Tibial artery (tissue), 4 donors: ENCODE results near the gene CAND2.

ENCODE experiments used
- DNase-seq, 2 donors: peaks; one replicate each; pipeline ENCODE4 v3.0.0-alpha.2; 2019
- H3K27ac ChIP-seq, 2 donors: fragments of 200-600 bp; sonication (generic) in 1 of 2; 1 replicate in 1 of 2; 2 replicates in 1 of 2; pipeline ENCODE4 v1.5.1; 2018 to 2019; ENCODE audit warnings: mild to moderate bottlenecking in 1 of 2
- H3K27me3 ChIP-seq, 2 donors: fragments of 200-600 bp; sonication (generic) in 1 of 2; one replicate each; pipeline versions ENCODE4 v1.5.1 to v1.6.0; 2016 to 2019
- H3K36me3 ChIP-seq, 3 donors: fragments of 200-600 bp; sonication (generic) in 2 of 3; one replicate each; pipeline ENCODE4 v1.5.1; 2016 to 2019; ENCODE audit warnings: mild to moderate bottlenecking in 2 of 3
- H3K4me1 ChIP-seq, 4 donors: fragments of 200-600 bp; sonication (generic) in 2 of 4; 1 replicate in 3 of 4; 2 replicates in 1 of 4; pipeline ENCODE4 v1.5.1; 2016 to 2019
- H3K4me3 ChIP-seq, 2 donors: fragments of 200-600 bp; sonication (generic) in 1 of 2; 1 replicate in 1 of 2; 2 replicates in 1 of 2; pipeline ENCODE4 v1.5.1; 2018 to 2019; ENCODE audit warnings: mild to moderate bottlenecking in 2 of 2
- H3K9me3 ChIP-seq, 3 donors: fragments of 200-600 bp; sonication (generic) in 1 of 3; one replicate each; pipeline ENCODE4 v1.5.1; 2016 to 2019
- CTCF ChIP-seq, 2 experiments: fragments of 200-600 bp in 1 of 2; fragments of 450-650 bp in 1 of 2; IDR thresholded peaks; one replicate each; pipeline ENCODE4 v1.5.1; 2017 to 2019; ENCODE audit warnings: antibody characterized with exemption in 2 of 2, mild to moderate bottlenecking in 1 of 2, moderate library complexity in 1 of 2
- intact Hi-C: fragments of 100-400 bp; cut with DNase I; formaldehyde crosslinking; loops from one replicate; pipeline ENCODE4 v1.15.0; 2023; ENCODE audit warnings: low total_unique reads

Gene CAND2

GRCh38 chr3:12764171-12764776 lies 32.2 kb upstream of the CAND2 start:
- Histone ChIP-seq H3K9me3 (no peaks in the 10 kb centered on the region), H3K27ac (no peak overlapping the region), H3K36me3 (no peaks in the 10 kb centered on the region), H3K4me1 (no peaks in the 10 kb centered on the region), H3K27me3 (no peaks in the 10 kb centered on the region), H3K4me3 (no peak overlapping the region)
- intact Hi-C loops: no loop called here
- no peak for TF ChIP-seq CTCF (IDR thresholded peaks at IDR 0.05)
- DNase-seq: no peak

GRCh38 chr3:12766541-12766940 lies 29.9 kb upstream of the CAND2 start:
- H3K4me1 ChIP-seq: no peaks in the 10 kb centered on the region
- H3K9me3 ChIP-seq: no peaks in the 10 kb centered on the region
- H3K27ac ChIP-seq: no peak overlapping the region
- TF ChIP-seq CTCF (IDR thresholded peaks at IDR 0.05): no peak
- no peaks in the 10 kb centered on the region for H3K27me3 ChIP-seq
- no peaks in the 10 kb centered on the region for H3K36me3 ChIP-seq
- intact Hi-C loops: no loop called here
- H3K4me3 ChIP-seq: no peak overlapping the region
- DNase-seq: no peak

- intact Hi-C loops: no loop called here
Observed at GRCh38 chr3:12768579-12769527, 27.6 kb upstream of the CAND2 start.

DNA sequence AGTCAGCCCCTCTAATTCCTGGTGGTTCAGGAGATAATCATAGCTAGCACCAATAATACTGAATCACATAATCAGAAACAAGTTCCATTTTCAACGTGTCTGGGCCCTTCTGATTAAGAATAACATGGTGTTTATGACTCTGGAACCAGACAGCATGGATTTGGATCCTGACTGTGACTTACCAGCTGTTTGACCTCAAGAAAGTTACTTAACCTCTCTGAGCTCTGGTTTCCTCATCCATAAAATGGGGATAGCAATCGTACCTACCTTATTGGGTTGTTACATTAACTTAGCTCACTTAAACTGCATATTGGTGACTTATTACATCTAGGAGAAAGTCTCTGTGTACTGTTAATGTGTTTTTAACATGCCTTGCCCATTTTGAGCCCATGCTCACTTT lies 26.7 kb upstream of the CAND2 start:
- H3K36me3 ChIP-seq: no peaks in the 10 kb centered on the region
- intact Hi-C loops: no loop called here
- H3K27me3 ChIP-seq: no peaks in the 10 kb centered on the region
- no peak for TF ChIP-seq CTCF (IDR thresholded peaks at IDR 0.05)
- no peaks in the 10 kb centered on the region for H3K4me1 ChIP-seq
- no peak overlapping the region for H3K27ac ChIP-seq
- no peak for DNase-seq
- no peak overlapping the region for H3K4me3 ChIP-seq
- H3K9me3 ChIP-seq: no peaks in the 10 kb centered on the region

More at GRCh38 chr3:12768579-12769527, 27.6 kb upstream of the CAND2 start:
- H3K27ac ChIP-seq: no peak overlapping the region
- H3K27me3 ChIP-seq: no peaks in the 10 kb centered on the region
- DNase-seq: no peak
- no peak overlapping the region for H3K4me3 ChIP-seq
- H3K36me3 ChIP-seq: no peaks in the 10 kb centered on the region
- no peaks in the 10 kb centered on the region for H3K4me1 ChIP-seq
- no peak for TF ChIP-seq CTCF (IDR thresholded peaks at IDR 0.05)
- no peaks in the 10 kb centered on the region for H3K9me3 ChIP-seq

- Histone ChIP-seq H3K27me3 (peaks cover 0 to 5% of the 10 kb centered on the region in 2 donors), H3K9me3 (no peaks in the 10 kb centered on the region), H3K4me1 (no peaks in the 10 kb centered on the region), H3K4me3 (no peak overlapping the region), H3K27ac (no peak overlapping the region), H3K36me3 (no peaks in the 10 kb centered on the region)
- no peak for TF ChIP-seq CTCF (IDR thresholded peaks at IDR 0.05)
- no peak for DNase-seq
- intact Hi-C loops: no loop called here
Observed at GRCh38 chr3:12771236-12771635, 25.2 kb upstream of the CAND2 start.
